PC-3 (cell line): ENCODE measurements around the gene MOB1B.

Experiments
- EZH2 ChIP-seq: fragments of 300-600 bp; sonication (generic); IDR thresholded peaks from one replicate; pipeline ENCODE4 v1.6.1; 2017; ENCODE audit warnings: antibody characterized with exemption, mild to moderate bottlenecking, low read length; ENCODE audit not compliant: unreplicated experiment
- TF ChIP-seq, protein P1 (sequence below): fragments of 300-600 bp; sonication (generic); conservative IDR thresholded peaks from 2 replicates; pipeline ENCODE4 v1.5.1; 2017; ENCODE audit warnings: antibody characterized with exemption, low read depth, mild to moderate bottlenecking, low read length

DNA sequence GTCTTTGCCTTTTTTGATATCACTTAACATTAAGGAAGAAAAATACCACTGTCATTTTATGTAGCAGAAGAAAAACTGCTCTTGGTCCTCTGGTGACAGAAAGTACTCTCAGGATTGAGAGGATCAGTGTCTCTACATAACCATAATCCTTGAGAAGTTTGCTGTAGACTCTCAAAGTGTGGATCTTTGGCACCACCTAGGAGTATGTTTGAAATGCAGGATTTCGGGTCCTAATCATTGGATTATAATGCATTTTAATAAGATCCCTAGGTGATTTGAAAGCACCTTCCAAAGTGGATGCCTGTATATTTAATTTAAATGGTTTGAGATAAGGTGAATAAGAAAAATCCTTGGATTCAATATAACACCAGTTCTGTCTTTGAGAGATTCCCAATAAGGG is 23.2 kb downstream of the MOB1B start:
- TF ChIP-seq, protein P1, sequence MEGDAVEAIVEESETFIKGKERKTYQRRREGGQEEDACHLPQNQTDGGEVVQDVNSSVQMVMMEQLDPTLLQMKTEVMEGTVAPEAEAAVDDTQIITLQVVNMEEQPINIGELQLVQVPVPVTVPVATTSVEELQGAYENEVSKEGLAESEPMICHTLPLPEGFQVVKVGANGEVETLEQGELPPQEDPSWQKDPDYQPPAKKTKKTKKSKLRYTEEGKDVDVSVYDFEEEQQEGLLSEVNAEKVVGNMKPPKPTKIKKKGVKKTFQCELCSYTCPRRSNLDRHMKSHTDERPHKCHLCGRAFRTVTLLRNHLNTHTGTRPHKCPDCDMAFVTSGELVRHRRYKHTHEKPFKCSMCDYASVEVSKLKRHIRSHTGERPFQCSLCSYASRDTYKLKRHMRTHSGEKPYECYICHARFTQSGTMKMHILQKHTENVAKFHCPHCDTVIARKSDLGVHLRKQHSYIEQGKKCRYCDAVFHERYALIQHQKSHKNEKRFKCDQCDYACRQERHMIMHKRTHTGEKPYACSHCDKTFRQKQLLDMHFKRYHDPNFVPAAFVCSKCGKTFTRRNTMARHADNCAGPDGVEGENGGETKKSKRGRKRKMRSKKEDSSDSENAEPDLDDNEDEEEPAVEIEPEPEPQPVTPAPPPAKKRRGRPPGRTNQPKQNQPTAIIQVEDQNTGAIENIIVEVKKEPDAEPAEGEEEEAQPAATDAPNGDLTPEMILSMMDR: no peak; the same call in 1 of the 2 replicates
- no peak for TF ChIP-seq EZH2
